RWPE1 (cell line): ENCODE data around the gene TRIM23.
A peak's percentile ranks its signal among the peaks of the same experiment; 100 is the strongest.

Source experiments
- CTCF ChIA-PET: fragments of 350-600 bp; sonication (Branson Sonifier 250); formaldehyde crosslinking; extraction: SDS; loops from one replicate; lab custom pipeline; 2021; lab: Yijun Ruan, JAX
- POLR2A ChIA-PET: fragments of 400-600 bp; formaldehyde crosslinking; extraction: SDS; loops from one replicate; lab custom pipeline; 2020; ENCODE audit warnings: antibody characterized with exemption; ENCODE audit not compliant: low non-redundant PET; lab: Yijun Ruan, JAX
- DNase-seq: peaks from one replicate; pipeline ENCODE4 v3.0.0; 2012; ENCODE audit warnings: low spot score
- H3K27ac ChIP-seq: fragments of 450-650 bp; 2 replicates; pipeline ENCODE4 v1.5.1; 2017
- CTCF ChIP-seq: fragments of 450-650 bp; conservative IDR thresholded peaks from 2 replicates; pipeline ENCODE4 v1.5.1; 2017; ENCODE audit warnings: low read depth, mild to moderate bottlenecking

Gene TRIM23

DNA sequence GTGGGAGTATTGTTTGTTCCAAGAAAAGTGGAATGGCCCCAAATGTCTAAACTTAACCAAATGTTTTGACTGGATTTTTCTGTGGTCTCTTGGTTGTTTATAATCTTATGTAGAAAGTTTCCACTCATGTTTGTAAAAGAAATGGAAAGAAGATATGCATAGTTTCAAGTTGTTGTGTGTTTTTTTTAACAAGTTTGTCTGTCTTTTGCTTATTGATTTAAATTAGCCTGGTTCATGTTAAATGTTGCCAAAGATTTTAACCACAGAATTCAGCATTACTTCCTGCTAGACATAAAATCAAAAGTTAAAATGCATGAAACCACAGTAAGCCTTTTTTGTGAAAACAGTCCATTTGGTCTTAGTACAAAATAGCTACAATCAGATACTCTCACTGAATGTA, 47.0 kb downstream of the TRIM23 start:
- H3K27ac ChIP-seq, result no peak overlapping the region
- DNase-seq, result no peak
- TF ChIP-seq CTCF, result no peak
- CTCF ChIA-PET, result interaction anchor here (0.6 kb wide), 1 partner anchor 808 kb away, joined by 3 read pairs; no protein-coding TSS in a partner anchor
- POLR2A ChIA-PET, result no interaction called here

GRCh38 chr5:65570598-65571226, 53.4 kb downstream of the TRIM23 start:
- TF ChIP-seq CTCF, result no peak
- no peak overlapping the region for H3K27ac ChIP-seq
- ChIA-PET CTCF (interaction anchor here (0.7 kb wide), 1 partner anchor 513 kb away, joined by 3 read pairs; no protein-coding TSS in a partner anchor), POLR2A (no interaction called here)
- DNase-seq, result no peak

GRCh38 chr5:65566505-65566904, 57.6 kb downstream of the TRIM23 start:
- no peak for TF ChIP-seq CTCF
- POLR2A ChIA-PET, result no interaction called here
- CTCF ChIA-PET, result interaction anchor here (0.6 kb wide), 1 partner anchor 577 kb away, joined by 4 read pairs; no protein-coding TSS in a partner anchor
- DNase-seq, result no peak
- no peak overlapping the region for H3K27ac ChIP-seq

DNA sequence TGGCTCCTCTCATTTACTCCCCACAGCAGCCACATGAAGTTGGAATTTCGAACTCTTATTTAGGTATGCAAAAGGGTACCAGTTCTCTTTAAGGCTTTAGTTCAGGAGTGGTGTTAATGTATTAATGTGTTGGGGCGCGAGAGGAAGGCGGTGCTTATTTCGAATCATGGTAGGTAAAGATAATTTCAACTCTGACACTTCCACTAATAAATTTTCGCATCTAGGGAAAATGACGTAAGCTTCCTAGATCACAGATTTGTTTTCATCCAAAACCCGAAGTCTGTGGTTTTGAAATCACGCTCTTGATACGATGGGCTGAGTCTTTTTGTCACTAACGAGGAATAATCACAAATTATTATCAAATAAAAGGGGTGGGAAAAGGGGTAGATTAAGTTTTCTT, 60.4 kb downstream of the TRIM23 start:
- CTCF ChIA-PET, result no interaction called here
- DNase-seq, result no peak
- POLR2A ChIA-PET, result no interaction called here
- TF ChIP-seq CTCF, result no peak
- H3K27ac ChIP-seq, result peak overlapping the region; percentile 86

DNA sequence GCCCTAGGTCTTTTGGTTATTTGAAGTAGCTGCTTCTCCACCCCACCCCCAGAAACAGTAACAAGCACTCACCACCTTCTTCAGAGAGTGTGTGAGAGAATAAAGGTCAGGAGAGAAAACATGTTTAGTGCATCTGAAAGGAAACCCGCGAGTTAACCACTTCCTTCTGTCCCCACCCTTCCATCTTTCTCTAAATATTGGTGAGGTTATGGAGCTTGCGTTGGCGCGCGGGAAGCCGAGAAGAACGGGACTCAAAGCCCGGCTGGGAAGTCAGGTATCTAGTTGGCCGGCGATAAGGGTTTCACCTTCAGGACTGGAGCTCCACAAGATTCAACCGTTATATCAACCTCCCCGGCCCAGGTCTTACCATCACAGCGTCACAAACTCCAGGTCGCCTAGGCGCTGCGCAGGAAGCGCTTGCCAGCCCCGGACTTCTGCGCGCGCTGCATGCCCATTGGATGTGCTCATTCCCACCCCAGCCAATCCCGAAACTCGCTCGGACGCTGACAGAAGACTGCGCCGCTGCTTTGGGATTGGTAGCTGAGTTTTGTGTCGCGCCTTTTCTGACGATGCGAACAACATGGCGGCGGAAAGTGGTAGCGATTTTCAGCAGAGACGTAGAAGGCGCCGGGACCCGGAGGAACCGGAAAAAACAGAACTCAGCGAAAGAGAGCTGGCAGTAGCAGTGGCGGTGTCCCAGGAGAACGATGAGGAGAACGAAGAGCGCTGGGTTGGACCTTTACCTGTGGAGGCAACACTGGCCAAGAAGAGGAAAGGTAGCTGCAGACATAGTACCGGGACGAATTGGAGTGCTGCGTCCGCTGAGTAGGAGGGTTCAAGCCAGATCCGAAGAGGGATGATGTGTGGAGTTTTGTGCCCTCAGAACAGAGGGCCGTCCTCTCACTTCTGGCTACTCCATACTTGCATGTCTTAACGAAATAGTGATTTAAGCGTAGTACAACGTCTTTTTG, 61.1 kb downstream of the TRIM23 start, which contains the start of the genes CENPK and PPWD1:
CENPK (minus strand) TSS at position 438 of the 971 bp plus-strand sequence. CDS start 8,261 bp downstream, outside the sequence.
PPWD1 (plus strand) TSS at position 566 of the 971 bp plus-strand sequence; CDS start at position 581, 15 bp downstream.
- peak within 1 kb of the TSS; percentile 86 for H3K27ac ChIP-seq
- ChIA-PET CTCF (interaction anchor here (0.5 kb wide), 1 partner anchor 377 kb away, joined by 3 read pairs; no protein-coding TSS in a partner anchor), POLR2A (interaction anchor here (0.6 kb wide), 2 partner anchors 10 to 363 kb away, joined by 4 to 6 read pairs; partner anchors contain the start of gene ERBIN)
- DNase-seq, result peak; percentile 99
- TF ChIP-seq CTCF, result no peak

GRCh38 chr5:65556718-65557117, 67.4 kb downstream of the TRIM23 start:
- no peak for TF ChIP-seq CTCF
- POLR2A ChIA-PET, result no interaction called here
- CTCF ChIA-PET, result interaction anchor here (0.7 kb wide), 1 partner anchor 445 kb away, joined by 3 read pairs; no protein-coding TSS in a partner anchor
- no peak for DNase-seq
- H3K27ac ChIP-seq, result no peak overlapping the region
